Neuronal stem cell (in vitro differentiated cells): ENCODE results near the gene HDX.
"Not testable (repeated sequence)": the region's sequence is repeated elsewhere in the genome, so short reads cannot be mapped to it uniquely, and the experiment has no call there.

ENCODE experiments used
- DNase-seq: peaks from one replicate; pipeline ENCODE4 v3.0.0-alpha.2; 2013; ENCODE audit warnings: low spot score
- H2AFZ ChIP-seq: one replicate; pipeline ENCODE4 v1.6.1; 2013; ENCODE audit warnings: mild to moderate bottlenecking, low read length, inconsistent platforms
- H2AK5ac ChIP-seq: 2 replicates; pipeline ENCODE4 v1.6.1; 2013; ENCODE audit warnings: low read depth, mild to moderate bottlenecking, inconsistent platforms, low read length, moderate library complexity, mixed read lengths
- H2BK120ac ChIP-seq: 2 replicates; pipeline ENCODE4 v1.6.1; 2013; ENCODE audit warnings: low read depth, mild to moderate bottlenecking, inconsistent platforms, low read length, moderate library complexity, mixed read lengths
- H2BK12ac ChIP-seq: one replicate; pipeline ENCODE4 v1.6.1; 2013; ENCODE audit warnings: low read length, inconsistent platforms
- H2BK15ac ChIP-seq: 2 replicates; pipeline ENCODE4 v1.6.1; 2013; ENCODE audit warnings: mild to moderate bottlenecking, low read length, inconsistent platforms, mixed read lengths
- H2BK5ac ChIP-seq: one replicate; pipeline ENCODE4 v1.6.1; 2013; ENCODE audit warnings: inconsistent platforms, mild to moderate bottlenecking, low read length, moderate library complexity
- H3K14ac ChIP-seq: one replicate; pipeline ENCODE4 v1.6.1; 2013; ENCODE audit warnings: low read length, inconsistent platforms
- H3K18ac ChIP-seq: 2 replicates; pipeline ENCODE4 v1.6.1; 2013; ENCODE audit warnings: low read length, inconsistent platforms
- H3K23ac ChIP-seq: 2 replicates; pipeline ENCODE4 v1.6.1; 2013; ENCODE audit warnings: low read depth, mild to moderate bottlenecking, mixed read lengths, low read length, inconsistent platforms; ENCODE audit not compliant: poor library complexity
- H3K27ac ChIP-seq: replicated peaks from 3 replicates; pipeline ENCODE4 v1.5.1; 2013; ENCODE audit warnings: low read length, inconsistent platforms
- H3K27me3 ChIP-seq, 3 experiments: 2 replicates each; pipeline ENCODE4 v1.6.1; 2013; ENCODE audit warnings: low read length in 3 of 3, mild to moderate bottlenecking in 2 of 3, inconsistent platforms in 1 of 3, low read depth in 1 of 3, mixed read lengths in 1 of 3, moderate library complexity in 1 of 3; ENCODE audit not compliant: control insufficient read depth in 3 of 3, insufficient read depth in 3 of 3
- H3K36me3 ChIP-seq, 2 donors: replicated peaks in 1 of 2; 2 replicates each; pipeline ENCODE4 v1.6.1; 2013; ENCODE audit warnings: low read length in 2 of 2; ENCODE audit not compliant: control insufficient read depth in 2 of 2, insufficient read depth in 2 of 2
- H3K4ac ChIP-seq: 2 replicates; pipeline ENCODE4 v1.6.1; 2013; ENCODE audit warnings: inconsistent platforms, mild to moderate bottlenecking, low read length, moderate library complexity
- H3K4me1 ChIP-seq, 2 donors: 1 replicate in 1 of 2; 2 replicates in 1 of 2; pipeline ENCODE4 v1.6.1; 2013; ENCODE audit warnings: low read length in 2 of 2, low read depth in 1 of 2; ENCODE audit not compliant: control insufficient read depth in 2 of 2, insufficient read depth in 1 of 2
- H3K4me2 ChIP-seq: one replicate; pipeline ENCODE4 v1.6.1; 2013; ENCODE audit warnings: mild to moderate bottlenecking, low read length, inconsistent platforms; ENCODE audit not compliant: insufficient read depth, poor library complexity, severe bottlenecking
- H3K4me3 ChIP-seq, 2 donors: 2 replicates each; pipeline ENCODE4 v1.5.1; 2013; ENCODE audit warnings: low read length in 2 of 2, mild to moderate bottlenecking in 2 of 2, inconsistent platforms in 1 of 2, moderate library complexity in 1 of 2
- H3K79me1 ChIP-seq: one replicate; pipeline ENCODE4 v1.6.1; 2013; ENCODE audit warnings: low read depth, mild to moderate bottlenecking, inconsistent platforms, low read length, moderate library complexity
- H3K9ac ChIP-seq: one replicate; pipeline ENCODE4 v1.6.1; 2013; ENCODE audit warnings: mild to moderate bottlenecking, low read depth, low read length, inconsistent platforms; ENCODE audit not compliant: poor library complexity
- H3K9me3 ChIP-seq, 2 donors: replicated peaks in 1 of 2; 2 replicates each; pipeline versions ENCODE3 to v1.6.1; 2013; ENCODE audit warnings: low read length in 2 of 2, mild to moderate bottlenecking in 2 of 2, inconsistent platforms in 1 of 2, low read depth in 1 of 2, mixed read lengths in 1 of 2, moderate library complexity in 1 of 2; ENCODE audit not compliant: control insufficient read depth in 2 of 2, insufficient read depth in 1 of 2
- H4K8ac ChIP-seq: one replicate; pipeline ENCODE4 v1.6.1; 2013; ENCODE audit warnings: low read depth, mild to moderate bottlenecking, inconsistent platforms, low read length, moderate library complexity
- H4K91ac ChIP-seq: one replicate; pipeline ENCODE4 v1.6.1; 2013; ENCODE audit warnings: low read length, low read depth, mild to moderate bottlenecking, inconsistent platforms; ENCODE audit not compliant: poor library complexity
- WGBS, 2 donors: extraction: QIAGEN DNeasy Blood & Tissue Kit; methylation state at CpG; one replicate each; pipeline ENCODE4 v1.1.7; 2013; ENCODE audit warnings: missing lambda C conversion rate in 2 of 2, mixed read lengths in 1 of 2; ENCODE audit not compliant: insufficient read length in 2 of 2, insufficient replicate concordance in 1 of 2; ENCODE audit errors: extremely low coverage in 2 of 2; 5-methylcytosine and 5-hydroxymethylcytosine counted together

The HDX gene

GRCh38 chrX:84320614-84321013, 181.6 kb downstream of the HDX start:
- Histone ChIP-seq H3K36me3 (no peaks in the 10 kb centered on the region), H3K18ac (no peak overlapping the region), H4K8ac (no peak overlapping the region), H2BK120ac (no peak overlapping the region), H4K91ac (no peak overlapping the region), H2BK15ac (no peak overlapping the region), H3K4ac (no peak overlapping the region), H2AFZ (no peak overlapping the region), H3K27ac (no peak overlapping the region), H3K79me1 (no peaks in the 10 kb centered on the region), H3K27me3 (no peaks in the 10 kb centered on the region), H3K23ac (no peak overlapping the region), H3K4me3 (no peak overlapping the region), H2AK5ac (no peak overlapping the region), H3K4me2 (no peak overlapping the region), H3K14ac (no peak overlapping the region), H2BK12ac (no peak overlapping the region), H3K4me1 (no peaks in the 10 kb centered on the region), H3K9ac (no peak overlapping the region), H3K9me3 (no peaks in the 10 kb centered on the region), H2BK5ac (no peak overlapping the region)
- no peak for DNase-seq

- H2BK5ac ChIP-seq = no peak overlapping the region
- DNase-seq = no peak
- no peak overlapping the region for H3K4me3 ChIP-seq
- H3K27ac ChIP-seq = no peak overlapping the region
- no peak overlapping the region for H2BK15ac ChIP-seq
- no peak overlapping the region for H2BK12ac ChIP-seq
- no peaks in the 10 kb centered on the region for H3K27me3 ChIP-seq
- H3K4me1 ChIP-seq = no peaks in the 10 kb centered on the region
- no peak overlapping the region for H2AK5ac ChIP-seq
- no peaks in the 10 kb centered on the region for H3K9me3 ChIP-seq
- no peak overlapping the region for H4K8ac ChIP-seq
- no peak overlapping the region for H2AFZ ChIP-seq
- H3K9ac ChIP-seq = no peak overlapping the region
- H3K36me3 ChIP-seq = no peaks in the 10 kb centered on the region
- H3K79me1 ChIP-seq = no peaks in the 10 kb centered on the region
- H2BK120ac ChIP-seq = no peak overlapping the region
- no CpG with 5 or more reads among the region's 3 CpGs for WGBS, 2 donors
- H3K4ac ChIP-seq = no peak overlapping the region
- no peak overlapping the region for H3K14ac ChIP-seq
- H4K91ac ChIP-seq = no peak overlapping the region
- no peak overlapping the region for H3K23ac ChIP-seq
- no peak overlapping the region for H3K18ac ChIP-seq
- H3K4me2 ChIP-seq = no peak overlapping the region
Observed at GRCh38 chrX:84320023-84320422, 182.2 kb downstream of the HDX start.

GRCh38 chrX:84318661-84319060, 183.6 kb downstream of the HDX start:
- DNase-seq = no peak
- Histone ChIP-seq H2BK5ac (no peak overlapping the region), H3K23ac (no peak overlapping the region), H4K8ac (no peak overlapping the region), H2AFZ (no peak overlapping the region), H2BK12ac (no peak overlapping the region), H3K4me2 (no peak overlapping the region), H3K4me1 (no peaks in the 10 kb centered on the region), H3K9me3 (no peaks in the 10 kb centered on the region), H3K18ac (no peak overlapping the region), H3K4me3 (no peak overlapping the region), H3K9ac (no peak overlapping the region), H3K4ac (no peak overlapping the region), H3K79me1 (no peaks in the 10 kb centered on the region), H3K14ac (no peak overlapping the region), H2BK15ac (no peak overlapping the region), H2BK120ac (no peak overlapping the region), H4K91ac (no peak overlapping the region), H3K27me3 (no peaks in the 10 kb centered on the region), H3K36me3 (no peaks in the 10 kb centered on the region), H3K27ac (no peak overlapping the region), H2AK5ac (no peak overlapping the region)
- no CpG with 5 or more reads among the region's 1 CpG for WGBS, 2 donors

GRCh38 chrX:84315946-84316345, 186.3 kb downstream of the HDX start:
- not testable (repeated sequence) for H2AK5ac ChIP-seq, H2AFZ ChIP-seq, H4K91ac ChIP-seq, H3K9me3 ChIP-seq, H2BK5ac ChIP-seq, H3K4me3 ChIP-seq, H3K9ac ChIP-seq, H3K27ac ChIP-seq, H3K4me2 ChIP-seq, H3K23ac ChIP-seq, H3K79me1 ChIP-seq, H2BK12ac ChIP-seq, H4K8ac ChIP-seq, H3K36me3 ChIP-seq, DNase-seq, H2BK120ac ChIP-seq, H3K27me3 ChIP-seq, H3K4ac ChIP-seq, H3K18ac ChIP-seq, H3K4me1 ChIP-seq, H3K14ac ChIP-seq, H2BK15ac ChIP-seq
